ENCODE data around the gene SEMA6A.

- no peak for TF ChIP-seq CTCF (conservative IDR thresholded peaks at IDR 0.05; ENCODE audit: low read depth, low read length)
- no peak for TF ChIP-seq EZH2 (IDR thresholded peaks at IDR 0.05; ENCODE audit: low read length, unreplicated experiment)
These were observed 26.3 kb upstream of the SEMA6A start for GRCh38 chr5:116600876-116601275.

Data from PC-3 (cell line).